GM21786 (cell line): ENCODE results near the gene HS3ST5.
"Not testable (repeated sequence)": the region's sequence is repeated elsewhere in the genome, so short reads cannot be mapped to it uniquely, and the experiment has no call there.

Experiments
- ATAC-seq: cut with Tn5 transposase; IDR thresholded peaks from one replicate; pipeline ENCODE4 v1.9.1; 2021; ENCODE audit not compliant: unreplicated experiment

Gene HS3ST5

GRCh38 chr6:114055763-114056162 is 287.1 kb downstream of the HS3ST5 start:
- ATAC-seq, result no peak

DNA sequence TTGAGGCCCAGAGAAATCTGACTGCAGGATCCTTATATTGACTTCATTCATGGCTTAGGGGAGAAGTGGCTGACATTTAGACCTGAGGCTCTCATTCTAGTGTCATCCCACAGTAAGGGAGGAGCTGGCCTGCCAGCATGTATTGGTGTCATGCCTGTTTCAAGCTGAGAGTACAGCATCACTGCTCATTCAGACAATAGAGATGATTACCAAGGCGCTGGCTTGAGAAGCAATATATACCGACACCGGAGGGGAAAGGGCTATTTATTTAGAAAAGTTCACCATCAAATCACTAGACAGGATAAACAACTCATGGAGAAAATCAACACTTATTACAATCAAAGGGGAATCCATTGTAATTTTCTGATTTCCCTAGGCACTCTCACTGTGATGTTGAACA is 287.5 kb downstream of the HS3ST5 start:
- no peak for ATAC-seq

DNA sequence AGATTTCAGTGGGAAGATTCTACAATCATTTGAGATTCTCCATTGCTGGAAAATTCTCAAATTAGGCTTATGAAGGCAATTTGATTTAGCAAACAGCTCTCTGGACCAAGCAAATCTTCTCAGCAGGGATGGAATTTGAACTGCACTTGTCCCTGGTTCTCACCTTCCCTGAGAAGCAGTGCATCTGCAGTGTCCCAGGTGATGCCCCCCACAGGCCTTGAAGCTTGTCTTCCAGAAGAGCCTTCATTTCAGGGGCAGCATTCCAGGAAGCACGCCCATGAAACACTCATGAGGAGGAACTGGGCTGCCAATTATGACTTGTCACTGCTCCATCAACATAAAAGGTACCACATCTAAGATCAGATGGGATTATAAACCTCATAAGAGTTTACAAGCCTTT is 289.0 kb downstream of the HS3ST5 start:
- ATAC-seq, result no peak

GRCh38 chr6:114052141-114052540 is 290.7 kb downstream of the HS3ST5 start:
- ATAC-seq, result no peak

DNA sequence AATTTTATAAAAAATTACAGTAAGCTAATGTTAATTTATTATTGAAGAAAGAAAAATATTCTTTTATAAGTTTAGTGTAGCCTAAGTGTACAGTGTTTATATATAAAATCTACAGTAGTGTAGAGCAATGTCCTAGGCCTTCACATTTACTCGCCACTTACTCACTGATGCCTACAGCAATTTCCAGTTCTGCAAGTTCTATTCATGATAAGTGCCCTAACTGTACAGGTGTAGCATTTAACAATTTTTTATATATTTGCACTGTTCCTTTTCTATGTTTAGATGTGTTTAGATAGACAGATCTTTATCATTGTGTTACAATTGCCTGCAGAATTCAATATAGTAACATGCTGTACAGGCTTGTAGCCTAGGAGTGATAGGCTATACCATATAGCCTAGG is 291.8 kb downstream of the HS3ST5 start:
- ATAC-seq, result no peak

DNA sequence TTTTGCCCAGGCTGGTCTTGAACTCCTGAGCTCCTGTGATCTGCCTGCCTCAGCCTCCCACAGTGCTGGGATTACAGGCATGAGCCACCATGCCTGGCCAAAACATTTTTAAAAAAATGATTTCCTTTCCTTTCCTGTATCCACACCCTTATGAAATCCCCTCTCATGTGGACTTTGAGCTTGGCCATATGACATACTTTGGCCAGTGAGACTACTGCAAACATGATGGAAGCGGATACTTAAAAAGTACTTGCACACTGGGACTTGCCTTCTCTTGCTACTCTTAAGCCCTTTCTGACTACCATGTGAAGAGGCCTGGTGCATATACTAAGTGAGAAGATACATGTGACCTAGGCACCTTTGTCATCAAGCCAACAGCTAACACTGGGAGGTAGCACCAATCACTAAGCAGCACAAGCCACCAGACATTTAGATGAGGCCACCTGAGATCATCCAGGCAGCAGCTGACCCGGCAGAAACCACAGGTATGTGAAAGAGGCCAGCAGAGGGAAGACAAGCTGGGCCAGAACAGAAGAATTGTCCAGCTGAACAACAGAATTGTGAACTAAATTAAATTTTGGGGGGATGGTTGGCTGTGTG is 293.4 kb downstream of the HS3ST5 start:
- ATAC-seq, result no peak

DNA sequence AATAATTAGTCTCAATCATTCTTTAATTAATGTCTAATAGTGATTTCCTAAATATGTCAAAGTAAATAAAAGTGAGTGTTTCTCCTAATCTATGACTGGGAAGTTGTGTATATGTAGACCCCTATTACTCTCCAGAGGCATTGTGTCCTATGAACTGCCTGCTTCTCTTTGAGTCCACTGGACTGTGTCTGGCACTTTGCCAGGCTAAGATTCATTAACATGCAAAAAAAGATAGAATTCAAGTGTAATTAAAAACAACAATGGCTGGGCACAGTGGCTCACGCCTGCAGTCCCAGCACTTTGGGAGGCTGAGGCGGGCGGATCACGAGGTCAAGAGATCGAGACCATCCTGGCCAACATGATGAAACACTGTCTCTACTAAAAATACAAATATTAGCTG is 298.3 kb downstream of the HS3ST5 start:
- ATAC-seq, result not testable (repeated sequence)

GRCh38 chr6:114042267-114043016 is 300.4 kb downstream of the HS3ST5 start:
- ATAC-seq, result no peak

GRCh38 chr6:114040871-114041270 is 302.0 kb downstream of the HS3ST5 start:
- no peak for ATAC-seq

GRCh38 chr6:114039841-114040240 is 303.0 kb downstream of the HS3ST5 start:
- no peak for ATAC-seq

DNA sequence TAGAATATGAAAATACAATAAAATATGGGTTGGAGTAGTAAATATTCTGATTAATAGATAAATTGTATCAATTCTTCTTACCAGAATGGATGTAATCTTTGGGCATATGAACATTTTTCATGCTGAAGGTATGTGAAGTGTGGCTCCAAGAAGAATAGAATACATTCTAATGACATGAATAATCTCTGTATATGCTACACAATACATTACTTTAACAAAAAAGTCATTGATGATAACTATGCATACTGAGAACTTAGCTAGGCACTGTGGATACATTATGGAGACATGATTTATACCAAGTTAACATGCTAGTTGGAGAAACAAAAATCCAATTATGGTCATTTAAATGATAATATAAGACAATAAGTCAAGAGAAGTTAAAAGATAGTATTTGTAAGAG is 309.2 kb downstream of the HS3ST5 start:
- ATAC-seq, result no peak

- ATAC-seq, result no peak
Measured at GRCh38 chr6:114032721-114033120, 310.1 kb downstream of the HS3ST5 start.

DNA sequence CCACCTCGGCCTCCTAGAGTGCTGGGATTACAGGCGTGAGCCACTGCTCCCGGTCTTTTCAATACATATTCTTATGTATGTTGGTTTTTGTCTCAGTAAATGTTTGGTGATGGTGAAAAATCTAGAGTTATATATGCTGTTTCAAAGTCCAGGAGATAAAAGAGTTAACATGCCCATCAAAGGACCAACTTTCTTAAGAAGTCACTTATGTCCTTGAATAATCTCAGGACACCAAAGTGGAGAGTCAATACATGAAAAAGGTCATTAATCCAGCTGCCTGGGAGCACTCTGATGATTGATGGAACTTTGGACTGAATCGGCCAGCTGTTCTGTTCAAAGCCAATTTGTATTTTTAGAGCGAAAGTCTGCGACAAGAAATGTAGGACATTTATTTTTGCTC is 312.1 kb downstream of the HS3ST5 start:
- no peak for ATAC-seq

- ATAC-seq, result no peak
Measured at GRCh38 chr6:114024746-114025145, 318.1 kb downstream of the HS3ST5 start.

DNA sequence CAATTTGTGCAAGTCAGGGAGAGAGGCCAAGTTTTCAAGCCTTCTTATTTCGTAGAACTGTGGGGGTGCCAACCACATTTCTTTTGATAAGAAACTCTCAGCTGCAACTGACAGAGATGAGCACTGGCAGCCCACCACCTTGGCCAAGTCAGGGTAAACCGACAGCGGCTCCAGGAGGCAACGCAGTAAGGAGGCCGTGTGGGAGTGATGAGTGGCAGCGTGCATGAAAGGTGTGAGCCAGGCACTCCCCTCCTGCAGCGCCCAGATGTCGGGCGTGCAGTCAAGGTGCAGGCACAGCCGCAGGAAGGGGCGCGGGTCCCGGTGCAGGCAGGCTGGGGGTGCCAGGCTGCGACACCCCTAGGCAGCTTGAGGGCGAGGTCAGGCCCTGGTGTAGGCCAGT is 322.6 kb downstream of the HS3ST5 start:
- ATAC-seq, result no peak

- not testable (repeated sequence) for ATAC-seq
Measured at GRCh38 chr6:114017146-114017545, 325.7 kb downstream of the HS3ST5 start.

- not testable (repeated sequence) for ATAC-seq
Measured at GRCh38 chr6:114014106-114014505, 328.7 kb downstream of the HS3ST5 start.

DNA sequence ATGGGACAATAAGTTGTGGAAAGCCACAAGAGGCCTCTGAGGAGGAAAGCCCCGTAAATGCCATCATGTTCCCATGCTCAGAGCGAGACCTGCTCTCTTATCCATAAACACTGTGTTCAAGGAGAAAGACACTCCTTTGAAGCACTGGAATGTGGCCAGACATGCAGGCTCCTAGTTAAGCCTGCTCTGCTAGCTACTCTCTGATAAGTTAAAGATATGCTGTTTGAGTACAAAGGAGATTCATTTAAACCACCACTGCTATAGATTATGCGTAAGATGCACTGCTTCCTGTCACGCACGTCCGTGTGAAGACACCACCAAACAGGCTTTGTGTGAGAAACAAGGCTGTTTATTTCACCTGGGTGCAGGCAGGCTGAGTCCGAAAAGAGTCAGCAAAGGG is 331.3 kb downstream of the HS3ST5 start:
- not testable (repeated sequence) for ATAC-seq

DNA sequence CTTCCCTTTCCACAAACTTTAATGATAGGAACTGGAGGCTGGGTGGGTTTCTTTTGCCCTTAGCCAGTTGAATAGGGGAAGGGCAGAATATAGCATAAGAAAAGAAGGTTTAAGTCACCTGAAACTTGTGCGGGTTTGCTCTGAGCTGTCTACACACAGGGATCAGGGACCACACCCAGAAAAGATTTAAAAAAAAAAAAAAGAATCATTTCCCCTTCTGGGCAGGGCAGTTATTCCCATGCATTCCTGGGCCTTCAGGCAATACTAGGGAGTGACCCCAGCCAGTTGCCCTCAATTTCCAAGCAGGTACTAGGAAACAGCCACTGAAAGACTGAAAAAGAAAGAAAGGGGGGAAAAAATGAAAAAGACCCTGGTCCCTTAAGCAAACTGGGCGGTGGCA is 332.3 kb downstream of the HS3ST5 start:
- no peak for ATAC-seq

GRCh38 chr6:114009192-114009591 is 333.6 kb downstream of the HS3ST5 start:
- ATAC-seq, result no peak

GRCh38 chr6:114008331-114008730 is 334.5 kb downstream of the HS3ST5 start:
- ATAC-seq, result no peak

- no peak for ATAC-seq
Measured at GRCh38 chr6:114007516-114007915, 335.3 kb downstream of the HS3ST5 start.
